Measurements from ENCODE around the gene XRCC4.

- no peak for TF ChIP-seq POLR2A (IDR thresholded peaks at IDR 0.05)
- TF ChIP-seq, protein P1, sequence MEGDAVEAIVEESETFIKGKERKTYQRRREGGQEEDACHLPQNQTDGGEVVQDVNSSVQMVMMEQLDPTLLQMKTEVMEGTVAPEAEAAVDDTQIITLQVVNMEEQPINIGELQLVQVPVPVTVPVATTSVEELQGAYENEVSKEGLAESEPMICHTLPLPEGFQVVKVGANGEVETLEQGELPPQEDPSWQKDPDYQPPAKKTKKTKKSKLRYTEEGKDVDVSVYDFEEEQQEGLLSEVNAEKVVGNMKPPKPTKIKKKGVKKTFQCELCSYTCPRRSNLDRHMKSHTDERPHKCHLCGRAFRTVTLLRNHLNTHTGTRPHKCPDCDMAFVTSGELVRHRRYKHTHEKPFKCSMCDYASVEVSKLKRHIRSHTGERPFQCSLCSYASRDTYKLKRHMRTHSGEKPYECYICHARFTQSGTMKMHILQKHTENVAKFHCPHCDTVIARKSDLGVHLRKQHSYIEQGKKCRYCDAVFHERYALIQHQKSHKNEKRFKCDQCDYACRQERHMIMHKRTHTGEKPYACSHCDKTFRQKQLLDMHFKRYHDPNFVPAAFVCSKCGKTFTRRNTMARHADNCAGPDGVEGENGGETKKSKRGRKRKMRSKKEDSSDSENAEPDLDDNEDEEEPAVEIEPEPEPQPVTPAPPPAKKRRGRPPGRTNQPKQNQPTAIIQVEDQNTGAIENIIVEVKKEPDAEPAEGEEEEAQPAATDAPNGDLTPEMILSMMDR (IDR thresholded peaks at IDR 0.05) = no peak
Observed at GRCh38 chr5:83277154-83277553, 199.8 kb downstream of the XRCC4 start.

Measured in breast epithelium (tissue), 3 donors.